Measurements from ENCODE around the gene FUT6.

Gene FUT6

GRCh38 chr19:5804516-5805461, 34.7 kb downstream of the FUT6 start, which contains the start of gene NRTN:
TSS of gene NRTN (plus strand) at chr19:5805067. CDS start at chr19:5824166, 19,099 bp downstream.
- DNase-seq (ENCODE audit: low spot score): no peak

DNA sequence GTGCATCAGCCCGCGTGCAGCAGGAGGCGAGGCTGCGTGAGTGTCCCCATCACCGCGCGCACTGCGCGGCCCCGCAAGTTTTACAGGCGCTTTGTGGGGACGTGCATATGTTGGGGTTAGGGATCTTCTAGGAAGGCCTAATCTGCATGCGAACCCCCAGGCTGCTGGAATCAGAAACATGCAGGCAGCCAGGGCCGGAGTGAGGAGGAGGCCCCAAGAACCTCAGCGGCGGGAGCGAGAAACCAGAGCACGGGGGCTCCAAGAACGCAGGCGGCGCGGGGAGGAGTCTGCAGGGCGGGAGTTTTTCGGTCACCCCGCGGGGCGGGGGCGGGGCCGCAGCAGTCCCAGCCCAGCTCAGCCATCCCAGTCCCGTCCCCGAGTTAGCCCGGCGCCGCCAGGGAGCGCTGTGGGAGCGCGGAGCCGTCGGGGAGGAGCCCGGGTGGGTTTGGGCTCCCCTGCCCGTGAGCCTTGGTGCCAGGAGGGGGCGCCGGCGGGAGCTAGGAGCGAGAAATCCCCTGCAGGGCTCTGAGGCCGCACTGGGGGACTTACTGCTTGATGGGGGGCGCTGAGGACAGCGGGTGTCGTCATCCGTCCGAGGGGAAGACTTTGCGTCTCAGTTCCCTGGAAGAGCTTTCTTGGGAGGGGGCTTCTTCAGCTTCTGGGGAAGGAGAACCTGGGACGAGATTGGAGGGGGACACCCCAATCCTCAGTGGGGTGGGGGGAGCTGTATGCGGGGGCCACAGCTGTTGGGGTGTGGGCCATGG, 35.6 kb downstream of the FUT6 start:
- peak; percentile 96 for DNase-seq (ENCODE audit: low spot score)

- DNase-seq (ENCODE audit: low spot score): no peak
These were observed 36.1 kb downstream of the FUT6 start for GRCh38 chr19:5803441-5803751.

GRCh38 chr19:5801796-5802619, 37.5 kb downstream of the FUT6 start:
- no peak for DNase-seq (ENCODE audit: low spot score)

DNA sequence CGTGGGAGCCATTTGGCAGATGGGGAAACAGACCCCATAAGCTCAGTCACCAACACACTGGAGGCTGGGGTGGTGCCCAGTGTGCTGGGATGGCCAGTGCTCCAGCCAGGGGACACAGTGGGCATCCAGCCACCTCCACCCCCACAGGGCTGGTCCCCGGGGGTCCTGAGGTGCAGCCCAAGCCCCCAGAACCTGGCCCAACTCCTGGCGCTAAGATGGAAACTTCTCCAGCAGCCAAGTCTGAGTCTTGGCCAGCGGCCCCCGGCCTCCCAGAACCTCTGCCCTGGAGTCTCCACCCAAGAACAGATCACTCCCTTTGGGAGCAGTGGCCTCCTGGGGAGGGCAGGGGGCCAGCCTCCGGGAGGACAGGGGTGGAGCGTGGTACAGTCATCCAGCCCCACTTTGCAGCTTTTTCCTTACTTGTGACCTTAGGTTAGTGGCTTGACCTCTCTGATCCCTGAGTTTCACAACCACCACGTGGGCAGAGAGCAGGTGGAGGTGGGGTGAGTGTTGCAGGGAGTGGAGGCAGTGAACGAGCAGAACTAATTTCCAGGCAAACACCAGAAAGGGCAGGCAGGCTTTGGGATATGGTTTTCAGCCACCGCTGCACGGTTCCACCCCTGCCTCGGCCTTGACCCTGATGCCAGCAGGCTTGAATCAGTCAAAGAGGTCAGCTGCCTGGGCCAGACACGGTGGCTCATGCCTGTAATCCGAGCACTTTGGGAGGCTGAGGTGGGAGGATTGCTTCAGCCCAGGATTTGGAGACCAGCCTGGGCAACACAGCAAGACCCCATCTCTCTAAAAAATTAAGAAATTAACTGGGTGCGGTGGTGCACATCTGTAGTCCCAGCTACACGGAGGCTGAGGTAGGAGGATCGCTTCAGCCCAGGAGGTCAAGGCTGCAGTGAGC, 38.9 kb downstream of the FUT6 start:
- no peak for DNase-seq (ENCODE audit: low spot score)

- no peak for DNase-seq (ENCODE audit: low spot score)
These were observed 40.0 kb downstream of the FUT6 start for GRCh38 chr19:5799247-5800241.

DNA sequence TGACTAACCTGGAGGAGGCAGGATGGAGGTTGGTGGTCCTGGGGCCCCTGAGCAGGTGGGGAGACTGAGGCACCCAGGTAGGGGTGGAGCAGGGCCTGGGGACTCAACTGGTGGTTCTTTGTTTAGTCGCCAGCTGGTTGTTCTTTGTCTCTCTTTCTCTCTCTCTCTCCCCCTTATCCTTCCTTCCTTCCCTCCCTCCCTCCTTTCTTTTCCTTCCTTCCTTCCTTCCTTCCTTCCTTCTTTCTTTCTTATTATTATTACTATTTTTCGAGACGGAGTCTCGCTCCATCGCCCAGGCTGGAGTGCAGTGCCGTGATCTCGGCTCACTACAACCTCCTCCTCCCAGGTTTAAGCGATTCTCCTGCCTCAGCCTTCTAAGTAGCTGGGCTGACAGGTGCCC, 41.3 kb downstream of the FUT6 start:
- no peak for DNase-seq (ENCODE audit: low spot score)

- DNase-seq (ENCODE audit: low spot score): no peak
These were observed 44.1 kb downstream of the FUT6 start for GRCh38 chr19:5795382-5795919.

GRCh38 chr19:5793188-5793587, 46.3 kb downstream of the FUT6 start:
- no peak for DNase-seq (ENCODE audit: low spot score)

DNA sequence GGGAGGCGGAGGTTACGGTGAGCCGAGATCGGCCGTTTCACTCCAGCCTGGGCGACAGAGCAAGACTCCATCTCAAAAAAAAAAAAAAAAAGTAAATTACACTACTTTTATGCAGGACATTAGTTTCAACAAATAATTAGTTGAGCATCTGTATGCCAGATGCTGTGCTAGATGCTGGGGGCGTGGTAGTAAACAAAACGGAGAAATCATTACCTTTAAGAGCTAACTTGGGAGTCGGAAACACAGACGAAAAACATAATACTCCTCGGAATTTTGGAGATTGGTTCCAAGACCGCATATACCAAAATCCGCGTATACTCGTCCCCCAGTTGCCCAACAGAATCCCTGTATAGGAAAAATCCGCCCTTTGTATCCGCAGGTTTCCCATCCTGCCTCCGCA, 47.3 kb downstream of the FUT6 start:
- no peak for DNase-seq (ENCODE audit: low spot score)

- DNase-seq (ENCODE audit: low spot score): peak; percentile 99
These were observed 48.7 kb downstream of the FUT6 start, which contains the start of gene DUS3L for GRCh38 chr19:5790559-5791520. TSS of gene DUS3L (minus strand) at chr19:5791163. CDS start at chr19:5791141, 22 bp downstream.

GRCh38 chr19:5789886-5790558, 49.5 kb downstream of the FUT6 start:
- DNase-seq (ENCODE audit: low spot score): no peak

GRCh38 chr19:5789351-5789761, 50.1 kb downstream of the FUT6 start:
- DNase-seq (ENCODE audit: low spot score): no peak

DNA sequence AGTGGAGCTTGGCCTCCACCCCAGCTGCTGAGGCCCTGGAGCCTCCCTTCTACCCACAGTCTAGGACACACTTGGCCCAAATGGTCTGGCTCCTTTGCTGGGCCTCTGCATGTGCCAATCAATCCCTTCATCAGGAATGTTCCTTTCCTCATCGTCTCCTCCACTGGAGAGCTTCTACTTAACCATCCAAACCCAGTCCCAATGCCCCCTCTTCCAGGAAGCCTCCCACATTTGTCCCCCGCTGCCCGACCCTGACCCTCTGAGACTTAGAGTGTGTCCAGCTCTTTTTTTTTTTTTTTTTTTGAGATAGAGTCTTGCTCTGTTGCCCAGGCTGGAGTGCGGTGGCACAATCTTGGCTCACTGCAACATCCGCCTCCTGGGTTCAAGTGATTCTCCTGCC, 51.1 kb downstream of the FUT6 start:
- DNase-seq (ENCODE audit: low spot score): no peak

- DNase-seq (ENCODE audit: low spot score): no peak
These were observed 51.9 kb downstream of the FUT6 start for GRCh38 chr19:5787409-5788182.

DNA sequence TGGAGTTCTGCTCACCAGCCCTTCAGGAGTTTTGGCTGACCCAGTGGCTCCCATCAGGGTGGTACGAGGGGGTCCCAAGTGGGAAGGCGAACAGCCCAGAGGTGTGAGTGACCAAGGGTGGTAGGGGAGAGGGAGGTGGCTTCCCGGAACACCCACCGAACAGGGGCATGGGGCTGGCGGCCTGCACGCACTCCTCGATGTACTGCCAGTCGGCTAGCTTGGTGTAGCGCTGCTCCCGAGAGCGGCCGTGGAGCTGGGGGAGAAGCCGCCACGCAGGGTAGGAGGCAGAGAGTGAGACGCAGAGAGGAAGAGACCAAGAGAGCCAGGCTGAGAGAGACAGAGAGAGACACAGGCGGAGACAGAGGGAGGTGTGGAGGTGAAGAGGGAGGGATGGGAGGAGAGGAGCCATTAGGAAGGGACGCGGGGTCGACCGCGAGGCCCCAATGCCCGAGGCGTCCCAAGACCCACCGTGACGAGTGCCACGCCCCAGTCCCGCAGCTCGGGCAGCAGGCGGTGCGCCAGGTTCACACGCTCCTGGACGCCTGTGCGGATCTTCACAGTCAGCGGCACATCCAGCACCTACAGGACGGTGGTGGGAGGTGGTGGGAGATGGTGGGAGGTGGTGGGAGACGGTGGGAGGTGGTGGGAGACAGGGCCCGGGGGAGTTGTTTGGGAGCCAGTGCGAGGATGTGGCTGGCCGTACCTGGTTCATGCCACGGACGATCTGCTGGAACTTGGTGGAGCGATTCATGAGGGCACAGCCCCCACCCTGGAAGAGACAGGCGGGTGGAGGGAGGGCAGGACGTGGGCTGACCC, 52.7 kb downstream of the FUT6 start:
- no peak for DNase-seq (ENCODE audit: low spot score)

Measured in AG08395 (cell line).